Thyroid gland (tissue), 4 donors: Measurements from ENCODE around the gene KRTAP2-2. TPM values are rescaled to one million over a fixed set of nuclear protein-coding genes. Genes with fewer than 3 reads are reported as not detected.
"Not testable (repeated sequence)": the region's sequence is repeated elsewhere in the genome, so short reads cannot be mapped to it uniquely, and the experiment has no call there.

Source experiments
- DNase-seq, 2 donors: peaks; one replicate each; pipeline ENCODE4 v3.0.0-alpha.2; 2019
- H3K27ac ChIP-seq, 3 donors: fragments of 200-600 bp; sonication (generic); 1 replicate in 2 of 3; 2 replicates in 1 of 3; pipeline ENCODE4 v1.5.1; 2016 to 2019; ENCODE audit warnings: mild to moderate bottlenecking in 1 of 3, moderate library complexity in 1 of 3
- H3K27me3 ChIP-seq: fragments of 200-600 bp; sonication (generic); one replicate; pipeline ENCODE4 v1.5.1; 2019
- H3K36me3 ChIP-seq, 2 donors: fragments of 200-600 bp; sonication (generic); one replicate each; pipeline ENCODE4 v1.5.1; 2016 to 2019
- H3K4me1 ChIP-seq, 2 donors: fragments of 200-600 bp; sonication (generic); one replicate each; pipeline ENCODE4 v1.5.1; 2017 to 2019
- H3K4me3 ChIP-seq, 3 donors: fragments of 200-600 bp; sonication (generic); replicated peaks in 1 of 3; 1 replicate in 2 of 3; 2 replicates in 1 of 3; pipeline ENCODE4 v1.5.1; 2016; ENCODE audit warnings: mild to moderate bottlenecking in 1 of 3
- H3K9me3 ChIP-seq: fragments of 200-600 bp; sonication (generic); one replicate; pipeline ENCODE4 v1.5.1; 2017
- POLR2A ChIP-seq, 2 donors: fragments of 450-650 bp; IDR thresholded peaks; one replicate each; pipeline ENCODE4 v1.6.1; 2017; ENCODE audit warnings: antibody characterized with exemption in 2 of 2, mild to moderate bottlenecking in 2 of 2, moderate library complexity in 1 of 2
- WGBS, 2 donors: methylation state at CpG; one replicate each; pipeline ENCODE4 v1.1.5; 2017; 5-methylcytosine and 5-hydroxymethylcytosine counted together
- intact Hi-C: fragments of 100-400 bp; cut with DNase I; formaldehyde crosslinking; loops from one replicate; pipeline ENCODE4 v1.15.1; 2023
- total RNA-seq, 4 donors: library from RNA; depleted of rRNA; stranded (reverse); fragments of >200 nt; gene quantifications; one replicate each; pipeline ENCODE4 v1.2.3, GENCODE V29; 2016
- TF ChIP-seq, protein P1 (sequence below), 6 experiments: fragments of 200-600 bp in 3 of 6; fragments of 450-650 bp in 3 of 6; sonication (generic) in 3 of 6; IDR thresholded peaks; one replicate each; pipeline ENCODE4 v1.5.1; 2016 to 2019; ENCODE audit warnings: antibody characterized with exemption in 6 of 6, mild to moderate bottlenecking in 2 of 6, inconsistent platforms in 1 of 6, moderate library complexity in 1 of 6

Gene KRTAP2-2, protein sequence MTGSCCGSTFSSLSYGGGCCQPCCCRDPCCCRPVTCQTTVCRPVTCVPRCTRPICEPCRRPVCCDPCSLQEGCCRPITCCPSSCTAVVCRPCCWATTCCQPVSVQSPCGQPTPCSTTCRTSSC
- not detected for total RNA-seq

DNA sequence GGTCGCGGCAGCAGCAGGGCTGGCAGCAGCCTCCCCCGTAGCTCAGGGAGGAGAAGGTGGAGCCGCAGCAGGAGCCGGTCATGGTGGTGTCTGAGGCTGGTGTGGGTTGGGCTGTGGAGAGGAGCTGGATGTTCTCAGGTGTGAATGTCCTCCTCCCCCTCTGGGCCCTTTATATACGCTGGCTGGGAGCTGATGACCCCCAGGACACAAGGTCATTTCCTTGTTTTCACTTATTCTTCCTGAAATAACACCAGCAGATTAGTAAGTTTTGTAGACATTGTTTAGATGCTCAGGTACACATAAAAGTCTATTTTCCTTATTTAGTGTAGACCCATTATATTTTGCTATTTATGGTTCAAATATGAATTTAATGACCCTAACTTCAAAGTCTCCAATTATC, at the start of gene KRTAP2-2:
Gene KRTAP2-2 (minus strand): TSS at position 101 of the 400 bp plus-strand sequence. CDS start 19 bp downstream, at position 82.
- 39 to 50% methylated on average over 1 of the region's 6 CpGs for WGBS, 2 donors
- H3K9me3 ChIP-seq, intact Hi-C loops, H3K4me3 ChIP-seq, DNase-seq, H3K27me3 ChIP-seq, H3K4me1 ChIP-seq, H3K27ac ChIP-seq, H3K36me3 ChIP-seq: not testable (repeated sequence)

DNA sequence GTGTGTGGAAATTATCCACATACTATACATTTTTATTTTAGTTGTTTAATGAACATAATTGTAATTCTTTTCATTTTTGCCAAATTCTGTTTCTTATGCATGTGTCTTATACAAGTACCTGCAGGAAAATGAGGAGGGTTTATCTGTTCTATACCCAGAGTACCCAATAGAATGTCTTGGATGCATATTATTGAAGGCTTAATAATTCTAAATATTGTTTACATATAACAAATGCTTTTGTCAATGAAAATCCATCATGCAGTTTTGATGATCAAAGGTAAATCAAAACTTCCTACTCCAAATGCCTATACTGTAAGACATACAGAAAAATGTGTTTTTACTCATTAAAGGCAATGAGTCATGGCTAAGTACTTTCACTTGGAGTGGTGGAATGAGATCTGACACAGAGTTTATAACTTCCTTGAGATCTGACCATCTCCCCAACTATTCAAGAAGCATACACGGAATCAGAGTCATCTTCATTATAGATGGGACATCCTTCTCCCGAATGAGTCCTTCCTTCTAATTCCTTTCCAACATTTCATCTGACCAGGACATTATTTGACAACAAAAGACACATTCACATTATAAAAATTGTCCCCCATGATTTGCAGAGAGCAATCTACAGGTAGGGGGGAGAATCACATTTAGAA, 49.5 kb upstream of the KRTAP2-2 start:
- H3K4me1 ChIP-seq, H3K9me3 ChIP-seq, H3K36me3 ChIP-seq, H3K27ac ChIP-seq, H3K4me3 ChIP-seq, DNase-seq, intact Hi-C loops, H3K27me3 ChIP-seq: not testable (repeated sequence)
- 74 to 75% methylated on average over 2 of the region's 2 CpGs for WGBS, 2 donors

DNA sequence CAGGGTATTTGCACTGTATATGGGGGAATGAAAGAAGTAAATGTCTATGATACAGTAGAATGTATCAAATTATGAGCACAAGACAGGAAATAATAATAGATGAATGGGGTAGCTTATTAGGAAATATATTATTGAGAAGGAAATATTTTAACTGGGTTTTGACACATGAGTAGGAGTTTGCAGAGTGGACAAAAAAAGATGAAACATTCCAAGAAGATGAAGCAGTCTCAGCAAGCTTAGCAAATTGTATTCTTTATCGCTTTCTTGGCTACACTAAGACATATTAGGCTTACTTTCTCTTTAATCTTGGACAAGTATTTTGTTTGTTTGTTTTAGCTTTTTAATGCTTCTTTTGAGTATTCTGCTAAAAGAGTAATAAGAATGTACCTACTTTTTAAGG, 48.9 kb upstream of the KRTAP2-2 start:
- Histone ChIP-seq H3K4me3 (no peak overlapping the region), H3K9me3 (no peaks in the 10 kb centered on the region), H3K36me3 (no peaks in the 10 kb centered on the region), H3K4me1 (no peaks in the 10 kb centered on the region), H3K27me3 (no peaks in the 10 kb centered on the region), H3K27ac (no peak overlapping the region)
- TF ChIP-seq, protein P1, sequence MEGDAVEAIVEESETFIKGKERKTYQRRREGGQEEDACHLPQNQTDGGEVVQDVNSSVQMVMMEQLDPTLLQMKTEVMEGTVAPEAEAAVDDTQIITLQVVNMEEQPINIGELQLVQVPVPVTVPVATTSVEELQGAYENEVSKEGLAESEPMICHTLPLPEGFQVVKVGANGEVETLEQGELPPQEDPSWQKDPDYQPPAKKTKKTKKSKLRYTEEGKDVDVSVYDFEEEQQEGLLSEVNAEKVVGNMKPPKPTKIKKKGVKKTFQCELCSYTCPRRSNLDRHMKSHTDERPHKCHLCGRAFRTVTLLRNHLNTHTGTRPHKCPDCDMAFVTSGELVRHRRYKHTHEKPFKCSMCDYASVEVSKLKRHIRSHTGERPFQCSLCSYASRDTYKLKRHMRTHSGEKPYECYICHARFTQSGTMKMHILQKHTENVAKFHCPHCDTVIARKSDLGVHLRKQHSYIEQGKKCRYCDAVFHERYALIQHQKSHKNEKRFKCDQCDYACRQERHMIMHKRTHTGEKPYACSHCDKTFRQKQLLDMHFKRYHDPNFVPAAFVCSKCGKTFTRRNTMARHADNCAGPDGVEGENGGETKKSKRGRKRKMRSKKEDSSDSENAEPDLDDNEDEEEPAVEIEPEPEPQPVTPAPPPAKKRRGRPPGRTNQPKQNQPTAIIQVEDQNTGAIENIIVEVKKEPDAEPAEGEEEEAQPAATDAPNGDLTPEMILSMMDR (IDR thresholded peaks at IDR 0.05), result no peak
- no peak for TF ChIP-seq POLR2A (IDR thresholded peaks at IDR 0.05)
- 88 to 94% methylated on average over 1 of the region's 1 CpG for WGBS, 2 donors
- no peak for DNase-seq
- intact Hi-C loops, result no loop called here

DNA sequence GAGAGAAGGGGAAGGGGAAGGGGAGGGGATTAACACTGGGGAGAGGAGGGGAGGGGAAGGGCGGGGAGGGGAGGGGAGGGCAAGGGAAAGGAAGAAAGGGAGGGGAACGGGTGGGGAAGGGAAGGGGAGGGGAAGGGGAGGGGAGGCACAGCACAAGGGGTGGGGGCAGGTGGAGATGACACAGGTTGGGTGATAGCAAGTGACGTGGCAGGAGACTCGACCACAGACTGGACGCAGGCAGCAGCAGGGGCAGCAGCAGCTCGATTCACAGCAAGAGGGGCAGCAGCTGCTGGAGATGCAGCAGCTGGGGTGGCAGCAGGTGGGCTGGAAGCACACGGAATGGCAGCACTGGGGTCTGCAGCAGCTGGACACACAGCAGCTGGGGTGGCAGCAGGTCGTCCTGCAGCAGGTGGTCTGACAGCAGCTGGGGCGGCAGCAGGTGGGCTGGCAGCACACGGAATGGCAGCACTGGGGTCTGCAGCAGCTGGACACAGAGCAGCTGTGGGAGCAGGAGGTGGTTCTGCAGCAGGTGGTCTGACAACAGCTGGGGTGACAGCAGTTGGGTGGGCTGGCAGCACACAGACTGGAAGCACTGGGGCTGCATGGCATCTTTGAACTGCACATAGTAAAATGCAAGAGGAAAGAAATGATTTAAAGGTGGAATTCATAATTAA, 46.7 kb upstream of the KRTAP2-2 start, which contains the start of gene KRTAP4-16:
Gene KRTAP4-16 (minus strand): TSS at position 624 of the 674 bp plus-strand sequence. CDS start 0 bp downstream, at position 624.
- WGBS, 2 donors, result 56 to 63% methylated on average over 8 to 10 of the region's 10 CpGs

DNA sequence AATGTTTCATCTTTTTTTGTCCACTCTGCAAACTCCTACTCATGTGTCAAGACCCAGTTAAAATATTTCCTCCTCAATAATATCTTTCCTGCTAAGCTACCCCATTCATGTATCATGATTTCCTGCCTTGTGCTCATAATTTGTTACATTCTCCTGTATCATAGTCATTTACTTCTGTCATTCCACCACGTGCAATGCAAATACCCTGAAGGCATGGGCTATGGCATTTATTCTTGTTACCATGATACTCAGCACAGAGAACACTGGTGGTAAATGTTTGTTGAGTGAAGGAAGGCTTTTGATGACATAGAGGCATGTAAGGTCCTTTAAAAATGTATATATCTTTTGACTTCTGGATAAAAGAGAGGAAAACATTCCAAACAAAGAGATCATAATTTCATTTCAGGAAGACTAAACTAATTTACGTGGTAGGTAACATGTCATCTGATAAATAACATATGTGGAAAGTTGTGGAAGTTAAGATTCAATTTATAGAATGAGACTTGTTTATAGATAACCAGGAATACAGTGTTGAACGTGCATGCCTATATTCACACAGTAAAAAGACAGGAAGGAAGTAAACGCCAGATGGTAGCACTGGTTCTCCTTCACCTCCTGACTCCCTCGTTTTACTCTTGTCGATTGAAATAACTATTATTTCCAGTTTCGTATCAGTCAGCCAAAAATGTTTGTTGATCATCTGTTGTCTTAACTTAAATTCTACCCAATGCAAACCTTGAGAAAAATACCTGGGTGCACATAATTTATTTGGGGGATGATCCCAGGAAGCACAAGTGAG, 44.9 kb upstream of the KRTAP2-2 start:
- DNase-seq, H3K27me3 ChIP-seq, intact Hi-C loops, H3K9me3 ChIP-seq, H3K36me3 ChIP-seq, H3K4me3 ChIP-seq, H3K27ac ChIP-seq, H3K4me1 ChIP-seq: not testable (repeated sequence)
- 68 to 74% methylated on average over 7 of the region's 7 CpGs for WGBS, 2 donors

More for the DNA sequence above, 46.7 kb upstream of the KRTAP2-2 start, which contains the start of gene KRTAP4-16:
- Histone ChIP-seq H3K9me3 (no peaks in the 10 kb centered on the region), H3K27me3 (no peaks in the 10 kb centered on the region), H3K27ac (no peak within 1 kb of the TSS), H3K36me3 (no peaks in the 10 kb centered on the region), H3K4me3 (no peak within 1 kb of the TSS), H3K4me1 (no peaks in the 10 kb centered on the region)
- no peak for DNase-seq
- TF ChIP-seq, protein P1 (IDR thresholded peaks at IDR 0.05), result no peak
- TF ChIP-seq POLR2A (IDR thresholded peaks at IDR 0.05), result no peak
- intact Hi-C loops, result no loop called here

DNA sequence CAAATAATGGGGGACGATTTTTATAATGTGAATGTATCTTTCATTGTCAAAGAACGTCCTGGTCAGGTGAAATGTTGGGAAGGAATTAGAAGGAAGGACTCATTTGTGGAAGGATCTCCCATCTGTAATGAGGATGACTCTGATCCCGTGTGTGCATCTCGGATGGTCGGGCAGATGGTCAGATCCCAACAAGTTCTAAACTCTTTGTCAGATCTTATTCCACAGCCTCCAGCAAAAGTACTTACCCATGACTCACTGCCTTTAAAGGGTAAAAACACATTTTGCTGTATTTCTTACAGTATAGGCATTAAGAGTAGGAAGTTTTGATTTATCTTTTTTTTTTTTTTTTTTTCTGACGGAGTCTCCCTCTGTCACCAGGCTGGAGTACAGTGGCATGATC, 43.5 kb upstream of the KRTAP2-2 start:
- intact Hi-C loops, result no loop called here
- no peaks in the 10 kb centered on the region for H3K4me1 ChIP-seq
- no peaks in the 10 kb centered on the region for H3K27me3 ChIP-seq
- H3K4me3 ChIP-seq, result no peak overlapping the region
- H3K27ac ChIP-seq, result no peak overlapping the region
- no peak for DNase-seq
- H3K36me3 ChIP-seq, result no peaks in the 10 kb centered on the region
- H3K9me3 ChIP-seq, result no peaks in the 10 kb centered on the region
- TF ChIP-seq, protein P1 (IDR thresholded peaks at IDR 0.05), result no peak
- TF ChIP-seq POLR2A (IDR thresholded peaks at IDR 0.05), result no peak
- 93 to 94% methylated on average over 6 of the region's 6 CpGs for whole genome bisulfite sequencing, 2 donors
